DOHH2 (cell line): Measurements from ENCODE around the gene PCDH17.

Experiments
- H3F3A ChIP-seq: fragments of 200-600 bp; sonication (generic), shearing (Covaris generic); 2 replicates; pipeline ENCODE4 v1.6.0; 2016; ENCODE audit warnings: antibody characterized with exemption, mild to moderate bottlenecking; ENCODE audit not compliant: control insufficient read depth, insufficient read depth
- H3K27ac ChIP-seq: fragments of 200-600 bp; sonication (generic); 2 replicates; pipeline ENCODE4 v1.5.1; 2014; ENCODE audit warnings: low read depth, mild to moderate bottlenecking, low read length, moderate library complexity
- H3K27me3 ChIP-seq: fragments of 200-600 bp; sonication (generic); 2 replicates; pipeline ENCODE4 v1.6.1; 2014; ENCODE audit warnings: mild to moderate bottlenecking, low read length, mixed read lengths; ENCODE audit not compliant: control insufficient read depth
- H3K36me3 ChIP-seq: fragments of 200-600 bp; sonication (generic); 2 replicates; pipeline ENCODE4 v1.6.1; 2014; ENCODE audit warnings: mild to moderate bottlenecking, low read length, moderate library complexity, mixed read lengths; ENCODE audit not compliant: control insufficient read depth
- H3K4me1 ChIP-seq: fragments of 200-600 bp; sonication (generic); 2 replicates; pipeline ENCODE4 v1.6.1; 2014; ENCODE audit warnings: mild to moderate bottlenecking, low read length, mixed read lengths; ENCODE audit not compliant: control insufficient read depth
- H3K4me2 ChIP-seq: fragments of 200-600 bp; sonication (generic); 2 replicates; pipeline ENCODE4 v1.6.0; 2014; ENCODE audit warnings: mild to moderate bottlenecking, low read length, moderate library complexity
- H3K4me3 ChIP-seq: fragments of 200-600 bp; sonication (generic); 2 replicates; pipeline ENCODE4 v1.5.1; 2014; ENCODE audit warnings: mild to moderate bottlenecking, low read length, mixed read lengths
- H3K79me2 ChIP-seq: fragments of 200-600 bp; sonication (generic); 2 replicates; pipeline ENCODE4 v1.6.1; 2014; ENCODE audit warnings: mild to moderate bottlenecking, low read length, mixed read lengths; ENCODE audit not compliant: control insufficient read depth
- H3K9me2 ChIP-seq: fragments of 200-600 bp; sonication (generic); replicated peaks from 2 replicates; pipeline ENCODE4 v1.6.1; 2014; ENCODE audit warnings: mild to moderate bottlenecking, low read length, mixed read lengths; ENCODE audit not compliant: control insufficient read depth
- H3K9me3 ChIP-seq: fragments of 200-600 bp; sonication (generic); 2 replicates; pipeline ENCODE4 v1.6.1; 2014; ENCODE audit warnings: antibody characterized with exemption, low read length, mixed read lengths; ENCODE audit not compliant: control insufficient read depth, insufficient read depth
- H4K20me1 ChIP-seq: fragments of 200-600 bp; sonication (generic); 2 replicates; pipeline ENCODE4 v1.6.0; 2014; ENCODE audit warnings: low read depth, mild to moderate bottlenecking, antibody characterized with exemption, low read length, moderate library complexity; ENCODE audit not compliant: control insufficient read depth, insufficient read depth
- EZH2phosphoT487 ChIP-seq: fragments of 200-600 bp; sonication (generic); IDR thresholded peaks from 2 replicates; pipeline ENCODE4 v1.6.1; 2017; ENCODE audit warnings: borderline replicate concordance, mild to moderate bottlenecking, antibody characterized with exemption, low read length, moderate library complexity, mixed read lengths
- TF ChIP-seq, protein P1 (sequence below): fragments of 200-600 bp; sonication (generic); IDR thresholded peaks from one replicate; pipeline ENCODE4 v1.5.1; 2014; ENCODE audit warnings: antibody characterized with exemption, mild to moderate bottlenecking, low read depth, low read length; ENCODE audit not compliant: poor library complexity, severe bottlenecking

The PCDH17 gene

DNA sequence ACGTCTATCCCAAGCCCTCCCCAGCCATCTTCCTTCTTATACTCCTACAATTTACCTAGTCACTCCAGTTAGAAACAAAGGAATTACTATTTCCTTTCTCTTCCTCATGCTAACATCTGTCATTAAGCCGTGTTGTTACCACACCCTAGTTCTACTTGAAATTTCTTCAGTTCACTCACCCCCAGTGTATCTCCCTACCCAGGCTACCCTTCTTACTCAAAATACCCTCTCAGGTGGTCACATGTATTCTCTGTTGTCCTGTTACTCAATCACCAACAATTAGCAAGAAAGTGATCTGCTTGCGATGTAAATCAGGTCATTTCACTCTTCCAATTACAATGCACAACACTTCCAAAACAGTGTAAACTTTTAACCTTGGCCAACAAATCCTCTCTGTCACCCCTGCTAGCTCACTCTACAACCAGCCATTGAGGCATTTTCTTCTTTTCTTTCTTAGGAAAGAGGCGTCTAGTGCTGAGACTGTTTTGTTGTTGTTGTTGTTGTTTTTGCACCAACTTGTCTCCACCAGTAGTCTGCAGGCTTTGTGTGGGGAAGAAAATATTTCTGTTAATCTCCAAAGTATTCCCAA is 50.7 kb downstream of the PCDH17 start:
- Histone ChIP-seq H3F3A (no peaks in the 10 kb centered on the region), H3K4me1 (no peaks in the 10 kb centered on the region), H3K9me3 (no peaks in the 10 kb centered on the region), H3K27me3 (no peaks in the 10 kb centered on the region), H3K4me2 (no peak overlapping the region), H3K27ac (no peak overlapping the region), H4K20me1 (no peaks in the 10 kb centered on the region), H3K4me3 (no peak overlapping the region), H3K36me3 (no peaks in the 10 kb centered on the region), H3K9me2 (no peaks in the 10 kb centered on the region), H3K79me2 (no peaks in the 10 kb centered on the region)
- TF ChIP-seq EZH2phosphoT487: no peak
- TF ChIP-seq, protein P1, sequence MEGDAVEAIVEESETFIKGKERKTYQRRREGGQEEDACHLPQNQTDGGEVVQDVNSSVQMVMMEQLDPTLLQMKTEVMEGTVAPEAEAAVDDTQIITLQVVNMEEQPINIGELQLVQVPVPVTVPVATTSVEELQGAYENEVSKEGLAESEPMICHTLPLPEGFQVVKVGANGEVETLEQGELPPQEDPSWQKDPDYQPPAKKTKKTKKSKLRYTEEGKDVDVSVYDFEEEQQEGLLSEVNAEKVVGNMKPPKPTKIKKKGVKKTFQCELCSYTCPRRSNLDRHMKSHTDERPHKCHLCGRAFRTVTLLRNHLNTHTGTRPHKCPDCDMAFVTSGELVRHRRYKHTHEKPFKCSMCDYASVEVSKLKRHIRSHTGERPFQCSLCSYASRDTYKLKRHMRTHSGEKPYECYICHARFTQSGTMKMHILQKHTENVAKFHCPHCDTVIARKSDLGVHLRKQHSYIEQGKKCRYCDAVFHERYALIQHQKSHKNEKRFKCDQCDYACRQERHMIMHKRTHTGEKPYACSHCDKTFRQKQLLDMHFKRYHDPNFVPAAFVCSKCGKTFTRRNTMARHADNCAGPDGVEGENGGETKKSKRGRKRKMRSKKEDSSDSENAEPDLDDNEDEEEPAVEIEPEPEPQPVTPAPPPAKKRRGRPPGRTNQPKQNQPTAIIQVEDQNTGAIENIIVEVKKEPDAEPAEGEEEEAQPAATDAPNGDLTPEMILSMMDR: no peak

DNA sequence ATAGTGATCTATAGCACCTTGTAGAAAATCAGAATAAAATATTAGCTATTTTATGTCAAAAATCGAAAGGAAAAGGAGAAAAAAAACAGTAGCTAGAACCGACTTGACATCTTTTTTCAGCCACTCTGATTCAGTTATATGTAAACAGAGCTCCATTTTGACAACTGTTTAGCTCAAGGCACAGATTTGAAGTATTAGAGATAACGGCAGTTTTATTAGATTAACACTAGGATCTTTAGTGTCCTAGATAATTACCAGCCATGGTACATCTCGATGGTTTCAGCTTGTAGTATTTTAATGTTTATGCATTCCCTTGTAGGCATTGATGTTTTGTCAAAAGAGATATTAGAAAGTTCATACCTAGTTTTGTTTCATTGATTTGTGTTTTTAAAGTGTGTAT is 67.3 kb downstream of the PCDH17 start:
- TF ChIP-seq, protein P1: no peak
- no peak for TF ChIP-seq EZH2phosphoT487
- Histone ChIP-seq H3K4me1 (no peaks in the 10 kb centered on the region), H3K27me3 (no peaks in the 10 kb centered on the region), H3K27ac (no peak overlapping the region), H4K20me1 (no peaks in the 10 kb centered on the region), H3K9me2 (no peaks in the 10 kb centered on the region), H3K4me2 (no peak overlapping the region), H3K9me3 (no peaks in the 10 kb centered on the region), H3K79me2 (no peaks in the 10 kb centered on the region), H3F3A (no peaks in the 10 kb centered on the region), H3K36me3 (no peaks in the 10 kb centered on the region), H3K4me3 (no peak overlapping the region)

DNA sequence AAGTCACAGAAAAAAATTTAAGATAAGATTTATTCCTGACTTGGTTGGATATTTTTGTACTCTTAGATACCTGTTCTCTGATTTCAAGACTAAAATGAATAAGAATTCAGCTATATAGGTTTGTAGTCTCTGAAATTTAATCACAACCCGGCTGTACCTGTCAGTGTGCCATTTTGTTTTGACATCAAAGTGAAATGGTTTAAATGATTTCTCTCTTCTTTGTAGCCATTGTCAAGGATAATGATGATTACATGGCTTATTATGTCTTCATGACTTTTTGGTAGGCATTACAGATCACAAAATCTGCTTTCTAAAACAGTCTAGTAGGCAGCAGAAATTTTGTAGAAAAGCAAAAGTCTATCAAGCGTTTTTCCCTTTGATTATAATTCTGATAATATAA is 72.5 kb downstream of the PCDH17 start:
- Histone ChIP-seq H4K20me1 (no peaks in the 10 kb centered on the region), H3K4me3 (no peak overlapping the region), H3K27ac (no peak overlapping the region), H3K36me3 (no peaks in the 10 kb centered on the region), H3K9me2 (no peaks in the 10 kb centered on the region), H3K27me3 (no peaks in the 10 kb centered on the region), H3K79me2 (no peaks in the 10 kb centered on the region), H3F3A (no peaks in the 10 kb centered on the region), H3K4me1 (no peaks in the 10 kb centered on the region), H3K9me3 (no peaks in the 10 kb centered on the region), H3K4me2 (no peak overlapping the region)
- TF ChIP-seq, protein P1: no peak
- TF ChIP-seq EZH2phosphoT487: no peak
